ENCODE data around the gene BACE2. TPM values are rescaled to one million over a fixed set of nuclear protein-coding genes. Genes with fewer than 3 reads are reported as not detected.

The BACE2 gene
- total RNA-seq, 1 experiment from 2014 or later = 23.2 TPM

GRCh38 chr21:41175080-41175479, 7.1 kb downstream of the BACE2 start:
- no peak for ATAC-seq
- Histone ChIP-seq H3K4me1 (ENCODE audit: control insufficient read depth in 1 of 2, insufficient read depth in 2 of 2, low read length in 2 of 2) (peaks cover 0 to 4% of the 10 kb centered on the region in 2 experiments; a peak in 2 of 4 replicates), H3K9me2 (ENCODE audit: insufficient read depth) (no peaks in the 10 kb centered on the region), H4K20me1 (ENCODE audit: insufficient read depth) (no peaks in the 10 kb centered on the region; the same call in 1 of the 2 replicates), H3K9ac (ENCODE audit: low read length) (no peak overlapping the region), H3K4me2 (ENCODE audit: low read length) (no peak overlapping the region), H3K9me3 (ENCODE audit: control insufficient read depth in 1 of 2, insufficient read depth in 1 of 2, low read depth in 1 of 2, low read length in 2 of 2) (no peaks in the 10 kb centered on the region), H3K27me3 (ENCODE audit: insufficient read depth, low read length) (no peaks in the 10 kb centered on the region), H2AFZ (ENCODE audit: low read depth, low read length, poor library complexity, severe bottlenecking) (no peak overlapping the region), H3K36me3 (ENCODE audit: control insufficient read depth in 1 of 2, insufficient read depth in 2 of 2, low read length in 2 of 2) (no peaks in the 10 kb centered on the region), H3K27ac (ENCODE audit: low read depth, low read length) (no peak overlapping the region), H3K4me3 (replicated peaks in 1 of 2; ENCODE audit: low read depth in 1 of 2, low read length in 2 of 2) (no peak overlapping the region), H3K79me2 (ENCODE audit: insufficient read depth, low read length) (peaks cover 44% of the 10 kb centered on the region; the same call in 1 of the 2 replicates)
- ChIA-PET RAD21 (ENCODE audit: low non-redundant PET in 1 of 2, low total read pairs in 2 of 2, uncharacterized antibody in 2 of 2, unreplicated experiment in 2 of 2) (no interaction called here), CTCF (no interaction called here), POLR2A (no interaction called here)
- no peak for DNase-seq (ENCODE audit: low read depth, low spot score)
- BruUV-seq (replicated peaks) = no TSS peak
- no peak for TF ChIP-seq MAX (IDR thresholded peaks at IDR 0.05)
- no peak for TF ChIP-seq EZH2 (IDR thresholded peaks at IDR 0.05)
- TF ChIP-seq ATF3 (IDR thresholded peaks at IDR 0.05) = no peak
- TF ChIP-seq EZH2phosphoT487 (IDR thresholded peaks at IDR 0.05; ENCODE audit: borderline replicate concordance) = no peak
- TF ChIP-seq YY1 (IDR thresholded peaks at IDR 0.05; ENCODE audit: extremely low read depth, insufficient replicate concordance, low read depth, low read length) = no peak
- no peak for TF ChIP-seq REST (IDR thresholded peaks at IDR 0.05; ENCODE audit: low read depth)
- no peak for TF ChIP-seq CBX3 (IDR thresholded peaks at IDR 0.05; ENCODE audit: low read depth)
- no peak for TF ChIP-seq FOSL1 (IDR thresholded peaks at IDR 0.05; ENCODE audit: low read depth)
- TF ChIP-seq ZNF274 (IDR thresholded peaks at IDR 0.05; ENCODE audit: low read depth, low read length) = no peak
- intact Hi-C loops (cut with micrococcal nuclease) = no loop called here

All from HCT116 (cell line).